Liver (tissue), 9 donors: ENCODE measurements around the gene TSKU. TPM values are rescaled to one million over a fixed set of nuclear protein-coding genes. Genes with fewer than 3 reads are reported as not detected.

Experiments
- DNase-seq: peaks from one replicate; pipeline ENCODE4 v3.0.0-alpha.2; 2017; ENCODE audit warnings: low spot score
- H3K27ac ChIP-seq, 2 donors: one replicate each; pipeline ENCODE4 v1.7.0; 2013; ENCODE audit warnings: inconsistent platforms in 2 of 2, low read length in 2 of 2, control low read depth in 1 of 2, low read depth in 1 of 2, mild to moderate bottlenecking in 1 of 2
- H3K27me3 ChIP-seq, 4 donors: one replicate each; pipeline versions ENCODE4 v1.6.1 to v1.7.0; 2013; ENCODE audit warnings: low read length in 3 of 4, inconsistent platforms in 1 of 4, mild to moderate bottlenecking in 1 of 4, moderate library complexity in 1 of 4; ENCODE audit not compliant: control insufficient read depth in 4 of 4, insufficient read depth in 4 of 4
- H3K36me3 ChIP-seq, 4 donors: one replicate each; pipeline versions ENCODE4 v1.6.1 to v1.7.0; 2013; ENCODE audit warnings: low read length in 3 of 4, mild to moderate bottlenecking in 3 of 4, low read depth in 1 of 4, moderate library complexity in 1 of 4; ENCODE audit not compliant: control insufficient read depth in 4 of 4, insufficient read depth in 3 of 4
- H3K4me1 ChIP-seq, 4 donors: one replicate each; pipeline versions ENCODE4 v1.6.1 to v1.7.0; 2013; ENCODE audit warnings: low read length in 3 of 4, mild to moderate bottlenecking in 3 of 4, moderate library complexity in 1 of 4; ENCODE audit not compliant: control insufficient read depth in 4 of 4, insufficient read depth in 4 of 4
- H3K4me3 ChIP-seq, 3 donors: one replicate each; pipeline versions ENCODE4 v1.6.1 to v1.7.0; 2013; ENCODE audit warnings: low read length in 3 of 3, control low read depth in 1 of 3, low read depth in 1 of 3, mild to moderate bottlenecking in 1 of 3
- H3K9ac ChIP-seq, 2 donors: one replicate each; pipeline ENCODE4 v1.7.0; 2013; ENCODE audit warnings: low read length in 2 of 2, mild to moderate bottlenecking in 2 of 2, moderate library complexity in 2 of 2, control low read depth in 1 of 2, low read depth in 1 of 2
- H3K9me3 ChIP-seq, 4 donors: one replicate each; pipeline versions ENCODE4 v1.6.1 to v1.7.0; 2013; ENCODE audit warnings: low read length in 3 of 4; ENCODE audit not compliant: control insufficient read depth in 4 of 4
- CTCF ChIP-seq: fragments of 150-350 bp; IDR thresholded peaks from 2 replicates; pipeline ENCODE4 v1.5.1; 2017; ENCODE audit warnings: improper control_type of control experiment, low read depth, low read length; ENCODE audit not compliant: missing input control
- EGR1 ChIP-seq, 2 donors: IDR thresholded peaks; 2 replicates each; pipeline ENCODE4 v1.6.1; 2016 to 2018; ENCODE audit warnings: antibody characterized with exemption in 2 of 2, low read depth in 2 of 2
- FOXA1 ChIP-seq: IDR thresholded peaks from 2 replicates; pipeline ENCODE4 v1.6.1; 2016; ENCODE audit warnings: antibody characterized with exemption
- GABPA ChIP-seq, 2 donors: IDR thresholded peaks in 1 of 2; conservative IDR thresholded peaks in 1 of 2; 2 replicates each; pipeline ENCODE4 v1.6.1; 2016; ENCODE audit warnings: antibody characterized with exemption in 2 of 2, mild to moderate bottlenecking in 1 of 2, moderate library complexity in 1 of 2
- HNF4A ChIP-seq, 2 donors: conservative IDR thresholded peaks; 2 replicates each; pipeline ENCODE4 v1.6.1; 2016; ENCODE audit warnings: antibody characterized with exemption in 2 of 2, mild to moderate bottlenecking in 2 of 2
- HNF4G ChIP-seq: IDR thresholded peaks from 2 replicates; pipeline ENCODE4 v1.6.1; 2016; ENCODE audit warnings: antibody characterized with exemption
- JUND ChIP-seq, 2 donors: IDR thresholded peaks; 2 replicates each; pipeline ENCODE4 v1.6.1; 2016; ENCODE audit warnings: antibody characterized with exemption in 2 of 2
- RAD21 ChIP-seq, 2 donors: IDR thresholded peaks; 2 replicates each; pipeline ENCODE4 v1.6.1; 2016; ENCODE audit warnings: antibody characterized with exemption in 2 of 2, mild to moderate bottlenecking in 2 of 2
- REST ChIP-seq: IDR thresholded peaks from 2 replicates; pipeline ENCODE4 v1.6.1; 2016; ENCODE audit warnings: antibody characterized with exemption, mild to moderate bottlenecking
- RXRA ChIP-seq, 2 donors: IDR thresholded peaks; 2 replicates each; pipeline ENCODE4 v1.6.1; 2017 to 2018; ENCODE audit warnings: antibody characterized with exemption in 2 of 2, mild to moderate bottlenecking in 1 of 2
- SP1 ChIP-seq: IDR thresholded peaks from 2 replicates; pipeline ENCODE4 v1.6.1; 2018; ENCODE audit warnings: antibody characterized with exemption, mild to moderate bottlenecking
- TAF1 ChIP-seq: conservative IDR thresholded peaks from 2 replicates; pipeline ENCODE4 v1.6.1; 2016; ENCODE audit warnings: antibody characterized with exemption, mild to moderate bottlenecking
- YY1 ChIP-seq: IDR thresholded peaks from 2 replicates; pipeline ENCODE4 v1.6.1; 2016; ENCODE audit warnings: antibody characterized with exemption, mild to moderate bottlenecking
- WGBS: extraction: QIAGEN DNeasy Blood & Tissue Kit; methylation state at CpG from one replicate; pipeline ENCODE4 v1.1.7; 2013; 5-methylcytosine and 5-hydroxymethylcytosine counted together
- polyA plus RNA-seq, 2 donors: library from polyadenylated mRNA; stranded (reverse) in 1 of 2; unstranded in 1 of 2; fragments of 200-250 nt in 1 of 2; fragments of >200 nt in 1 of 2; fragmentation: Nextera tagmentation in 1 of 2; extraction: Ambion mirVana in 1 of 2; gene quantifications; one replicate each; pipeline versions ENCODE4 v1.2.1 to v1.2.3, GENCODE V29; 2013 to 2015
- total RNA-seq, 2 donors: library from RNA; depleted of rRNA; stranded (reverse); fragments of >200 nt; gene quantifications; one replicate each; pipeline ENCODE4 v1.2.3, GENCODE V29; 2014
- TF ChIP-seq, protein P1 (sequence below): IDR thresholded peaks from 2 replicates; pipeline ENCODE4 v1.6.1; 2016; ENCODE audit warnings: antibody characterized with exemption
- TF ChIP-seq, protein P2 (sequence below): IDR thresholded peaks from 2 replicates; pipeline ENCODE4 v1.6.1; 2016; ENCODE audit warnings: antibody characterized with exemption
- TF ChIP-seq, protein P3 (sequence below): IDR thresholded peaks from 2 replicates; pipeline ENCODE4 v1.6.1; 2016; ENCODE audit warnings: antibody characterized with exemption
- donor health status: healthy.
- donor health status: healthy.
- donor health status: healthy.
- donor health status: healthy.
- donor health status: healthy.

Gene TSKU
- total and polyA plus RNA-seq, 4 donors = 3.3 to 492 (median 46.0) TPM

DNA sequence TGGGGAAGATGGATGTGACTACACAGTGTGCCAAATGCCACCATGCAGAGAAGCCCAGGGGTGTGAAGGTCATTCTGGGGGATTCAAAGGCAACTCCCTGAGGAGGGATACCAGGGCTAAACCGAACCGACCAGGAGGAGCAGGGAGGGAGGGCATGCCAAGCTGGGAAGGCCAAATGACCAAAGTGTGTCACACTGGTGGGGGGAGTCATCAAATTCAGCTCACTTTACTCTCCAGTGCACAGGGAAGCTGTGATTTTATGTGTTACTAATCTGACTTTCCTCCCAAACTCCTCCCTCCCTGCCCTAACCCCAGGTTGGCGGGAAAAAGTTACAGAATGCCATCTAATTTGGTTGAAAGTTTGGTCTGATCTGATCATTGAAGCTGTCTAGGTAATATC, 29.7 kb upstream of the TSKU start (continued):
- no peak for TF ChIP-seq JUND (IDR thresholded peaks at IDR 0.05)
- TF ChIP-seq, protein P1, sequence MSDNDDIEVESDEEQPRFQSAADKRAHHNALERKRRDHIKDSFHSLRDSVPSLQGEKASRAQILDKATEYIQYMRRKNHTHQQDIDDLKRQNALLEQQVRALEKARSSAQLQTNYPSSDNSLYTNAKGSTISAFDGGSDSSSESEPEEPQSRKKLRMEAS = no peak

- Histone ChIP-seq H3K9me3 (no peaks in the 10 kb centered on the region), H3K9ac (no peak overlapping the region), H3K36me3 (no peaks in the 10 kb centered on the region), H3K4me1 (no peaks in the 10 kb centered on the region), H3K27ac (no peak overlapping the region), H3K4me3 (no peak overlapping the region), H3K27me3 (no peaks in the 10 kb centered on the region)
- WGBS = 99% methylated on average over 10 of the region's 10 CpGs
- TF ChIP-seq RAD21 (IDR thresholded peaks at IDR 0.05) (no peak), SP1 (no peak), HNF4G (no peak), HNF4A (conservative IDR thresholded peaks at IDR 0.05) (no peak), FOXA1 (no peak), REST (no peak), RXRA (IDR thresholded peaks at IDR 0.05) (no peak), YY1 (no peak), GABPA (IDR thresholded peaks at IDR 0.05 in 1 of 2, conservative IDR thresholded peaks at IDR 0.05 in 1 of 2) (no peak), JUND (IDR thresholded peaks at IDR 0.05) (no peak), TAF1 (no peak), CTCF (no peak), EGR1 (IDR thresholded peaks at IDR 0.05; ENCODE audit: low read depth in 2 of 2) (no peak)
- TF ChIP-seq, protein P2, sequence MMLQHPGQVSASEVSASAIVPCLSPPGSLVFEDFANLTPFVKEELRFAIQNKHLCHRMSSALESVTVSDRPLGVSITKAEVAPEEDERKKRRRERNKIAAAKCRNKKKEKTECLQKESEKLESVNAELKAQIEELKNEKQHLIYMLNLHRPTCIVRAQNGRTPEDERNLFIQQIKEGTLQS = no peak
- TF ChIP-seq, protein P1 = no peak
- TF ChIP-seq, protein P3, sequence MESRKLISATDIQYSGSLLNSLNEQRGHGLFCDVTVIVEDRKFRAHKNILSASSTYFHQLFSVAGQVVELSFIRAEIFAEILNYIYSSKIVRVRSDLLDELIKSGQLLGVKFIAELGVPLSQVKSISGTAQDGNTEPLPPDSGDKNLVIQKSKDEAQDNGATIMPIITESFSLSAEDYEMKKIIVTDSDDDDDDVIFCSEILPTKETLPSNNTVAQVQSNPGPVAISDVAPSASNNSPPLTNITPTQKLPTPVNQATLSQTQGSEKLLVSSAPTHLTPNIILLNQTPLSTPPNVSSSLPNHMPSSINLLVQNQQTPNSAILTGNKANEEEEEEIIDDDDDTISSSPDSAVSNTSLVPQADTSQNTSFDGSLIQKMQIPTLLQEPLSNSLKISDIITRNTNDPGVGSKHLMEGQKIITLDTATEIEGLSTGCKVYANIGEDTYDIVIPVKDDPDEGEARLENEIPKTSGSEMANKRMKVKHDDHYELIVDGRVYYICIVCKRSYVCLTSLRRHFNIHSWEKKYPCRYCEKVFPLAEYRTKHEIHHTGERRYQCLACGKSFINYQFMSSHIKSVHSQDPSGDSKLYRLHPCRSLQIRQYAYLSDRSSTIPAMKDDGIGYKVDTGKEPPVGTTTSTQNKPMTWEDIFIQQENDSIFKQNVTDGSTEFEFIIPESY = no peak
- DNase-seq = no peak
Observed at GRCh38 chr11:76753950-76754349, 29.2 kb upstream of the TSKU start.
